Keratinocyte (primary cell): ENCODE data around the gene EID2B. TPM values are rescaled to one million over a fixed set of nuclear protein-coding genes. Genes with fewer than 3 reads are reported as not detected.

Experiments
- DNase-seq: peaks from one replicate; pipeline ENCODE4 v3.0.0-alpha.2; 2011; ENCODE audit warnings: low read depth, missing footprints, low spot score
- FAIRE-seq: peaks from 2 replicates; lab custom pipeline; 2011; peaks lifted over from hg19 to GRCh38; lab: Jason Lieb, UNC
- H2AFZ ChIP-seq: 2 replicates; pipeline ENCODE4 v1.6.0; 2012; ENCODE audit warnings: low read length, control low read depth, inconsistent platforms; ENCODE audit not compliant: control insufficient read depth
- H3K27ac ChIP-seq: 2 replicates; pipeline ENCODE4 v1.5.1; 2011; ENCODE audit warnings: low read length; ENCODE audit not compliant: control insufficient read depth, insufficient read depth
- H3K27me3 ChIP-seq: 3 replicates; pipeline ENCODE4 v1.6.0; 2011; ENCODE audit warnings: low read length; ENCODE audit not compliant: control insufficient read depth, insufficient read depth; ENCODE audit errors: extremely low read depth
- H3K36me3 ChIP-seq, 2 experiments: 2 replicates in 1 of 2; 3 replicates in 1 of 2; pipeline ENCODE4 v1.5.1; 2011; ENCODE audit warnings: low read length in 2 of 2, mild to moderate bottlenecking in 1 of 2; ENCODE audit not compliant: control insufficient read depth in 2 of 2, insufficient read depth in 2 of 2; ENCODE audit errors: extremely low read depth in 1 of 2
- H3K4me1 ChIP-seq: 3 replicates; pipeline ENCODE4 v1.5.1; 2011; ENCODE audit warnings: low read length; ENCODE audit not compliant: control insufficient read depth, insufficient read depth; ENCODE audit errors: extremely low read depth
- H3K4me2 ChIP-seq: 3 replicates; pipeline ENCODE4 v1.6.0; 2011; ENCODE audit warnings: low read depth, low read length; ENCODE audit not compliant: control insufficient read depth, insufficient read depth; ENCODE audit errors: extremely low read depth
- H3K4me3 ChIP-seq, 3 experiments: fragments of 200-600 bp in 1 of 3; sonication (generic) in 1 of 3; 2 replicates in 2 of 3; 3 replicates in 1 of 3; pipeline ENCODE4 v1.5.1; 2011 to 2016; ENCODE audit warnings: low read length in 3 of 3, mild to moderate bottlenecking in 3 of 3, control low read depth in 2 of 3, inconsistent platforms in 1 of 3, low read depth in 1 of 3, mixed read lengths in 1 of 3, mixed run types in 1 of 3, moderate library complexity in 1 of 3; ENCODE audit not compliant: control insufficient read depth in 2 of 3, insufficient read depth in 2 of 3; ENCODE audit errors: extremely low read depth in 1 of 3
- H3K79me2 ChIP-seq: 2 replicates; pipeline ENCODE4 v1.6.0; 2012; ENCODE audit warnings: low read length; ENCODE audit not compliant: control insufficient read depth, insufficient read depth
- H3K9ac ChIP-seq: 3 replicates; pipeline ENCODE4 v1.6.0; 2011; ENCODE audit warnings: low read length; ENCODE audit not compliant: control insufficient read depth, insufficient read depth; ENCODE audit errors: extremely low read depth
- H3K9me1 ChIP-seq: 3 replicates; pipeline ENCODE4 v1.6.0; 2011; ENCODE audit warnings: low read length; ENCODE audit not compliant: control insufficient read depth, insufficient read depth; ENCODE audit errors: extremely low read depth
- H3K9me3 ChIP-seq: 2 replicates; pipeline ENCODE4 v1.5.1; 2012; ENCODE audit warnings: low read depth, low read length; ENCODE audit not compliant: control insufficient read depth
- H4K20me1 ChIP-seq: 3 replicates; pipeline ENCODE4 v1.6.0; 2011; ENCODE audit warnings: low read length; ENCODE audit not compliant: control insufficient read depth, insufficient read depth; ENCODE audit errors: extremely low read depth
- CTCF ChIP-seq, 3 experiments: IDR thresholded peaks in 1 of 3; conservative IDR thresholded peaks in 1 of 3; optimal IDR thresholded peaks in 1 of 3; 2 replicates in 2 of 3; 3 replicates in 1 of 3; pipeline versions ENCODE3 to v1.5.1; 2011; ENCODE audit warnings: low read length in 3 of 3, mild to moderate bottlenecking in 3 of 3, moderate library complexity in 2 of 3, control low read depth in 1 of 3, inconsistent platforms in 1 of 3; ENCODE audit not compliant: insufficient read depth in 2 of 3; ENCODE audit errors: extremely low read depth in 1 of 3
- EZH2 ChIP-seq: IDR thresholded peaks from one replicate; pipeline ENCODE4 v1.6.1; 2012; ENCODE audit warnings: inconsistent platforms, mild to moderate bottlenecking, low read length, moderate library complexity
- dilution Hi-C: fragments of 300-500 bp; cut with MboI; formaldehyde crosslinking; loops from one replicate; pipeline ENCODE4 v1.7.0; 2020; ENCODE audit warnings: low sequenced_read_pairs; ENCODE audit not compliant: extremely low pct_ligation_motif_present
- polyA plus RNA-seq, 5 experiments: library from polyadenylated mRNA; depleted of rRNA in 3 of 5; stranded (reverse) in 3 of 5; stranded (forward) in 1 of 5; unstranded in 1 of 5; fragments of >200 nt; gene quantifications; 1 replicate in 1 of 5; 2 replicates in 3 of 5; 3 replicates in 1 of 5; pipeline versions ENCODE4 v1.2.1 to v1.2.3, GENCODE V29; 2011 to 2012; ENCODE audit warnings: missing spikeins in 2 of 5, low read depth in 1 of 5, low replicate concordance in 1 of 5

The EID2B gene
- polyA plus RNA-seq, 1 donor (not counting 4 experiments of a cell fraction or from before 2014, with no cell fraction given): 1.1 TPM

- Histone ChIP-seq H3K36me3 (no peaks in the 10 kb centered on the region), H3K4me2 (no peak overlapping the region), H3K79me2 (no peaks in the 10 kb centered on the region), H3K9me1 (no peaks in the 10 kb centered on the region), H2AFZ (no peak overlapping the region), H3K9me3 (no peaks in the 10 kb centered on the region), H3K27ac (no peak overlapping the region), H3K9ac (no peak overlapping the region), H3K4me1 (peaks cover 9% of the 10 kb centered on the region), H3K4me3 (no peak overlapping the region), H4K20me1 (no peaks in the 10 kb centered on the region), H3K27me3 (peaks cover 24% of the 10 kb centered on the region)
- dilution Hi-C loops: no loop called here
- FAIRE-seq: no peak
- no peak for DNase-seq
- TF ChIP-seq EZH2 (no peak), CTCF (optimal IDR thresholded peaks at IDR 0.05 in 1 of 3, IDR thresholded peaks at IDR 0.05 in 1 of 3, conservative IDR thresholded peaks at IDR 0.05 in 1 of 3; ENCODE audit: extremely low read depth in 1 of 3, insufficient read depth in 2 of 3, low read length in 3 of 3) (no peak)
These were observed 11.8 kb downstream of the EID2B start for GRCh38 chr19:39520541-39521484.

GRCh38 chr19:39518975-39519374, 13.7 kb downstream of the EID2B start:
- Histone ChIP-seq H3K36me3 (no peaks in the 10 kb centered on the region), H3K4me1 (peaks cover 13% of the 10 kb centered on the region), H3K9ac (no peak overlapping the region), H3K4me3 (peak overlapping the region in 2 of 3 experiments; percentile 27 to 35), H3K79me2 (no peaks in the 10 kb centered on the region), H3K4me2 (peak overlapping the region; percentile 76), H4K20me1 (no peaks in the 10 kb centered on the region), H3K27ac (no peak overlapping the region), H3K9me3 (no peaks in the 10 kb centered on the region), H3K9me1 (no peaks in the 10 kb centered on the region), H3K27me3 (peaks cover 43% of the 10 kb centered on the region), H2AFZ (peak overlapping the region; percentile 84)
- dilution Hi-C loops: no loop called here
- DNase-seq (no peak), FAIRE-seq (no peak)
- TF ChIP-seq EZH2 (no peak), CTCF (optimal IDR thresholded peaks at IDR 0.05 in 1 of 3, IDR thresholded peaks at IDR 0.05 in 1 of 3, conservative IDR thresholded peaks at IDR 0.05 in 1 of 3; ENCODE audit: extremely low read depth in 1 of 3, insufficient read depth in 2 of 3, low read length in 3 of 3) (no peak)
